Measurements from ENCODE around the gene NTF4.

DNA sequence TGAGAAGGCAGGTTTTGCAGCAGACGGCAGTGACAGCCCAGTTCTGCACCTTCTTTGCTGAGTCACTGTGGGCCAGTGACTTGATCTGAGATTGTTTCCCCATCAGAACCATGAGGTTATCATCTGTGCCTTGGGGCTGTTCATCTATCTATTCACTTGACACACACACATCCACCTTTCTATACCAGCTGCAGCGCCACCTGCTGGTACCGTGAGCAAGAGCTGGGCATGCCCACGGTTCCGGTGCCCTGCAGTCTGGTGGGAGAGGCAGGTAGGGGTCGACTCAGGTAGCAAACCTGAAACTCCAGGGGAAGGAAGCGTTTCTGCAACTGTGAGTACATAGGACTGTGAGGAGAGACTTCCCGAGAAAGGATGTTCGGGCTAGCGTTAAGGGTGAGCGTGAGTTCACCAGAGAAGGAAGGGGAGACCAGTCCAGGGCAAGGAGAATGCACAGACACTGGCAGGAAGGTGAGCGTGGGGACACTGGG is 42.1 kb upstream of the NTF4 start:
- TF ChIP-seq, protein P1, sequence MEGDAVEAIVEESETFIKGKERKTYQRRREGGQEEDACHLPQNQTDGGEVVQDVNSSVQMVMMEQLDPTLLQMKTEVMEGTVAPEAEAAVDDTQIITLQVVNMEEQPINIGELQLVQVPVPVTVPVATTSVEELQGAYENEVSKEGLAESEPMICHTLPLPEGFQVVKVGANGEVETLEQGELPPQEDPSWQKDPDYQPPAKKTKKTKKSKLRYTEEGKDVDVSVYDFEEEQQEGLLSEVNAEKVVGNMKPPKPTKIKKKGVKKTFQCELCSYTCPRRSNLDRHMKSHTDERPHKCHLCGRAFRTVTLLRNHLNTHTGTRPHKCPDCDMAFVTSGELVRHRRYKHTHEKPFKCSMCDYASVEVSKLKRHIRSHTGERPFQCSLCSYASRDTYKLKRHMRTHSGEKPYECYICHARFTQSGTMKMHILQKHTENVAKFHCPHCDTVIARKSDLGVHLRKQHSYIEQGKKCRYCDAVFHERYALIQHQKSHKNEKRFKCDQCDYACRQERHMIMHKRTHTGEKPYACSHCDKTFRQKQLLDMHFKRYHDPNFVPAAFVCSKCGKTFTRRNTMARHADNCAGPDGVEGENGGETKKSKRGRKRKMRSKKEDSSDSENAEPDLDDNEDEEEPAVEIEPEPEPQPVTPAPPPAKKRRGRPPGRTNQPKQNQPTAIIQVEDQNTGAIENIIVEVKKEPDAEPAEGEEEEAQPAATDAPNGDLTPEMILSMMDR (IDR thresholded peaks at IDR 0.05), result peak; percentile 88
- no peak for TF ChIP-seq EZH2 (IDR thresholded peaks at IDR 0.05; ENCODE audit: borderline replicate concordance, insufficient read depth, low read depth, low read length, poor library complexity, severe bottlenecking)

Data from B cell (primary cell).